Progenitor cell of endocrine pancreas (in vitro differentiated cells): ENCODE measurements around the gene TMEM38B. TPM values are rescaled to one million over a fixed set of nuclear protein-coding genes. Genes with fewer than 3 reads are reported as not detected.
A peak's percentile ranks its signal among the peaks of the same experiment; 100 is the strongest.

ENCODE experiments used
- DNase-seq: peaks from one replicate; pipeline ENCODE4 v3.0.0; 2021; ENCODE audit warnings: low spot score; ENCODE audit not compliant: unreplicated experiment
- H3K27ac Mint-ChIP-seq: 2 replicates; pipeline ENCODE4 v1.8.0; 2021; ENCODE audit warnings: mild to moderate bottlenecking, moderate library complexity, mixed read lengths
- H3K27me3 Mint-ChIP-seq: 2 replicates; pipeline ENCODE4 v1.8.0; 2021; ENCODE audit warnings: mixed read lengths
- H3K36me3 Mint-ChIP-seq: 2 replicates; pipeline ENCODE4 v1.8.0; 2022; ENCODE audit warnings: mixed read lengths; ENCODE audit not compliant: insufficient read depth
- H3K4me1 Mint-ChIP-seq: 2 replicates; pipeline ENCODE4 v1.8.0; 2021; ENCODE audit warnings: low read depth, mixed read lengths
- H3K4me3 Mint-ChIP-seq: 2 replicates; pipeline ENCODE4 v1.8.0; 2021; ENCODE audit warnings: low read depth, mild to moderate bottlenecking, moderate library complexity, mixed read lengths
- H3K9me3 Mint-ChIP-seq: 2 replicates; pipeline ENCODE4 v1.8.0; 2021; ENCODE audit warnings: low read depth, mixed read lengths
- total RNA-seq: library from RNA; stranded (reverse); gene quantifications from 2 replicates; pipeline ENCODE4 v1.2.1, GENCODE V29; 2021
- TF ChIP-seq, protein P1 (sequence below): fragments of 200-600 bp; sonication (generic); IDR thresholded peaks from one replicate; pipeline ENCODE4 v1.5.0; 2021; ENCODE audit warnings: antibody characterized with exemption, mild to moderate bottlenecking; ENCODE audit not compliant: unreplicated experiment

The TMEM38B gene
- total RNA-seq, 1 donor from 2014 or later: 19.3 TPM

DNA sequence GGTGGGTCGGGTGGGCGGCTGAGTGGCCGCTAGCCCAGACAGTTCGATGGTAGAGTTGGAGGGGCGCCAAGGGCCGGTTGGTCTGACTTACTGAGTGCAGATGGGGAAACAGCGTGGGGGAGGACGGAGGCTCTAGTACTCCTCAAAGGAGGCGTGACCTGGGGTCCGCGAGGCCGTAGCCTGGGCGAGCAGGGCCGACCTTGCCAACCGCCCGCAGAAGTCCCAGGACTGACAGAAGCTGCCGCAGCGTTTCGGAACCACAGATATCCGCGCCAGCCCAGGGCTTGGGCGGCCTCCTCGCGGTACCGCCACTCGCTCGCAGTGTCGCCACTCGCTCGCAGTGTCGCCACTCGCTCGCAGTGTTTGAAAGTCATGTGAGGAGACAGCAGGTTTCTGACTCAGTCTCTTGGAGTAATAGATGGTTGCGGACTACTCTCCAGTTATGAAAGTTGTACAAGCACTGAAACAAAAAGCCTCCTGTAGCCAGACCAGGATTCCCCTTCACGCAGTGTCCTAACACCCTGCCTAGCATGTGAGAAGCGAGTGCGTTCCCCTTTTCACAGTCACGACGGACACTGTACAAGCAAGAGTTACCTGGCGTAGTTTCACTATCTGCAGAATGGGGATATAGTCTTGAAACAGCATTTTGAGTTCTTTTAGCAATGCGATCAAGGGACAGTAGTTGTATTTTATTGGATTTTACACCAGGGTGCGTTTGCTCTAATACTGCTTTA, 674 bp downstream of the TMEM38B start:
- Mint-ChIP-seq H3K4me1 (peaks cover 15% of the 10 kb centered on the region), H3K27me3 (peaks cover 26% of the 10 kb centered on the region), H3K4me3 (peak overlapping the region; percentile 85), H3K36me3 (no peaks in the 10 kb centered on the region), H3K27ac (peak overlapping the region; percentile 42), H3K9me3 (no peaks in the 10 kb centered on the region)
- peak; percentile 30 for DNase-seq
- TF ChIP-seq, protein P1, sequence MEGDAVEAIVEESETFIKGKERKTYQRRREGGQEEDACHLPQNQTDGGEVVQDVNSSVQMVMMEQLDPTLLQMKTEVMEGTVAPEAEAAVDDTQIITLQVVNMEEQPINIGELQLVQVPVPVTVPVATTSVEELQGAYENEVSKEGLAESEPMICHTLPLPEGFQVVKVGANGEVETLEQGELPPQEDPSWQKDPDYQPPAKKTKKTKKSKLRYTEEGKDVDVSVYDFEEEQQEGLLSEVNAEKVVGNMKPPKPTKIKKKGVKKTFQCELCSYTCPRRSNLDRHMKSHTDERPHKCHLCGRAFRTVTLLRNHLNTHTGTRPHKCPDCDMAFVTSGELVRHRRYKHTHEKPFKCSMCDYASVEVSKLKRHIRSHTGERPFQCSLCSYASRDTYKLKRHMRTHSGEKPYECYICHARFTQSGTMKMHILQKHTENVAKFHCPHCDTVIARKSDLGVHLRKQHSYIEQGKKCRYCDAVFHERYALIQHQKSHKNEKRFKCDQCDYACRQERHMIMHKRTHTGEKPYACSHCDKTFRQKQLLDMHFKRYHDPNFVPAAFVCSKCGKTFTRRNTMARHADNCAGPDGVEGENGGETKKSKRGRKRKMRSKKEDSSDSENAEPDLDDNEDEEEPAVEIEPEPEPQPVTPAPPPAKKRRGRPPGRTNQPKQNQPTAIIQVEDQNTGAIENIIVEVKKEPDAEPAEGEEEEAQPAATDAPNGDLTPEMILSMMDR: no peak

DNA sequence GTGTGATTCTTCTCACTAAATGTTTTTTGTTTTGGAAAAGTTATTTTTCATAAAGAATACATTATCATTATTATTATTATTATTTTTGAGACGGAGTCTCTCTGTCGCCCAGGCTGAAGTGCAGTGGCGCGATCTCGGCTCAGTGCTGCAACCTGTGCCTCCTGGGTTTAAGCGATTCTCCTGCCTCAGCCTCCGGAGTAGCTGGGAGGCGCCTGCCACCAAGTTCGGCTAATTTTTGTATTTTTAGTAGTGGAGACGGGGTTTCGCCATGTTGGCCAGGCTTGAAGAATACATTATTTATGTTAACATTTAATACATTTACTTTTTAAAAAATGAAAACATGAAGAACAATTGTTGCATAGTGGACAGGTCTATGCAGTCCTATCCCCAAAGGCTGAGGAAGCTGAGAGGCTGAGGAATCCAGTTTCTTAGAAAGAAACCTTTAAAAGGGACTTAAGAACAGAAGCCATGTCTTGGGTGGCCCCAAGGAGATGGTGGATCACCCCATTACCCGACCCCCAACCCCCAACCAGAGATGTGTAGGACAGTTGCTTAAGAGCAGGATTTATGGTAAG, 2.0 kb downstream of the TMEM38B start:
- Mint-ChIP-seq H3K4me1 (peaks cover 15% of the 10 kb centered on the region), H3K36me3 (no peaks in the 10 kb centered on the region), H3K9me3 (no peaks in the 10 kb centered on the region), H3K27ac (no peak overlapping the region), H3K27me3 (peaks cover 23% of the 10 kb centered on the region), H3K4me3 (no peak overlapping the region)
- DNase-seq: no peak
- TF ChIP-seq, protein P1: no peak

DNA sequence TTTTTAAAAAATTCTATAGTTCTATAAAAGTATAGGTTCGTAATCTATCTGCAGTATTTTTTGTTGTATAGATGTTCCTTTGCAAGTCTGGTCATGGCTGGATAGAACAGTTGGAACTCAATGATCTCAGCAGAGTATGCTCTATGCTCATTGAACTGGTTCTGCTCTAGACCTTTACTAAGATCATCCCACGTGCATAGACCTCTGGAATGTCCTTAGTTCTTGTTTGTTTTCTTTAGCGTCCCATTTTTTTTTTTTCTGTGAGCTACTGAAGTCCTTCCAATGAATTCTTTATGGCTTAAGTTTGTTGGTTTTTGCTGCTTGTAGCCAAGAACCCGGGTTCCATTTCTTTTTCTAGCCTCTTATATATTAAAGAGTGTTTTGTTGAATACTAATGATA, 3.5 kb downstream of the TMEM38B start:
- Mint-ChIP-seq H3K27ac (no peak overlapping the region), H3K4me1 (peaks cover 15% of the 10 kb centered on the region), H3K36me3 (no peaks in the 10 kb centered on the region), H3K9me3 (no peaks in the 10 kb centered on the region), H3K27me3 (peaks cover 17% of the 10 kb centered on the region), H3K4me3 (no peak overlapping the region)
- DNase-seq: no peak
- TF ChIP-seq, protein P1: no peak

DNA sequence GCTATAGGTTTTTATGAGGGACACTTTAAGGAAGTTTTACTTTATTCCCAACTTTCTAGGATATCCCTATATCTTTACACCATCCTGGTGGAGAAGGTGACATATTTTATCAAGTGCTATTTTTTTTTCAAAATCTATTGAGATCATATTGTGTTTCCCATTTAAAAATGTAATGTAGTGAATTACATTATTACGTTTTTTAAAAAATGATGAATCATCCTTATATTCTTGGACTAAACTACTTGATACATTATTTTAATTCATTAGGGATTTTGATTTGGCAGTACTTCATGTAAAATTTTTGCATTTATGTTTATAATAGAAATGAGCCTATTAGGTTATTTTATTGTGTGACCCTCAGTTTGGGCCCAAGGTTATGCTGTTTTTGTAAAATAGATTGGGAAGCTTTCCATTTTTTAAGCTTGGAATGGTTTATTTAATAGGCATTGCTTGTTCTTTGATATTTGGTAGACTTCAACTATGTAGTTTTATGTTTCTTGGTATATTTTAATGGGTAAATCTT, 4.1 kb downstream of the TMEM38B start:
- no peak overlapping the region for H3K27ac Mint-ChIP-seq
- no peaks in the 10 kb centered on the region for H3K9me3 Mint-ChIP-seq
- H3K36me3 Mint-ChIP-seq: no peaks in the 10 kb centered on the region
- TF ChIP-seq, protein P1: no peak
- H3K4me3 Mint-ChIP-seq: no peak overlapping the region
- H3K27me3 Mint-ChIP-seq: peaks cover 15% of the 10 kb centered on the region
- DNase-seq: no peak
- H3K4me1 Mint-ChIP-seq: peaks cover 14% of the 10 kb centered on the region

DNA sequence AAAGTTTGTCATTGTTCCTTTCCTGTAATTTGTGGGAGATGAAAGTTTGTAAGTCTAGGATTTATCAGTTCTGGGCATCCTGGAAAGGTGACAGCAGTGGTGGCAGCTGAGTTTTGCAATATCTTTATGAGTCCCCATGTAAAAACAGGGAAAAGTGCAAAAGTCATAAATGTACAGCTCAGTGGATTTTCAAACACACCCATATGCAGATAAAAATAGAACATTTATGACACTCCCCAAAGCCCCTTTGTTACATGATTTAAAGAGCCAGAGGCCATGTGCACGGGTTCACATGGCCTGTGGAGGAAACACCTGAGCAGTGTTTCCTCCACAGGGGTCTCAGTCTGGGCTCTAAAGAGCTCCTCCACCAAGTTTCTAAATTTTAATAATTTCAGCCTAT, 6.3 kb downstream of the TMEM38B start:
- Mint-ChIP-seq H3K4me3 (no peak overlapping the region), H3K36me3 (no peaks in the 10 kb centered on the region), H3K9me3 (no peaks in the 10 kb centered on the region), H3K4me1 (peaks cover 4% of the 10 kb centered on the region), H3K27ac (no peak overlapping the region), H3K27me3 (peaks cover 3% of the 10 kb centered on the region)
- DNase-seq: no peak
- TF ChIP-seq, protein P1: no peak
